ENCODE measurements around the gene STPG2.

- TF ChIP-seq CTCF (conservative IDR thresholded peaks at IDR 0.05) (no peak), EZH2 (IDR thresholded peaks at IDR 0.05; ENCODE audit: low read depth) (no peak)
These were observed 487.1 kb downstream of the STPG2 start for GRCh38 chr4:97656044-97656720.
